Measurements from ENCODE around the gene HOXD12. TPM values are rescaled to one million over a fixed set of nuclear protein-coding genes. Genes with fewer than 3 reads are reported as not detected.
A peak's percentile ranks its signal among the peaks of the same experiment; 100 is the strongest.

The HOXD12 gene
- total RNA-seq, 8 experiments from 2014 or later, result 0.13 to 1.2 (median 0.33) TPM; not detected in 5

GRCh38 chr2:176148751-176149421 lies 49.3 kb downstream of the HOXD12 start:
- ATAC-seq (replicated peaks in 6 of 8), result peak in 2 of 8 experiments; percentile 5 to 11
- in situ Hi-C loops (cut with MboI; ENCODE audit: low pct_unique_long_range_greater_than_20kb in 2 of 9, low sequenced_read_pairs in 9 of 9, unreplicated experiment in 9 of 9), result loop anchor here (10.0 to 25.0 kb wide), 10 partner anchors 306 to 1613 kb away; no protein-coding TSS in a partner anchor
- peak overlapping the region; percentile 30 to 77 for H3K27ac ChIP-seq

GRCh38 chr2:176149481-176149938 lies 49.9 kb downstream of the HOXD12 start:
- H3K27ac ChIP-seq, result peak overlapping the region; percentile 26 to 77
- peak overlapping the region; percentile 26 to 41 (median 39) for H3K4me3 ChIP-seq
- peak in 5 of 8 experiments; percentile 11 to 22 (median 20) for ATAC-seq (replicated peaks in 6 of 8)
- 0 to 98% (median 29%) methylated on average over 6 to 18 of the region's 22 CpGs; no CpG with 5 or more reads in 5 of the 10 experiments for WGBS, 10 experiments
- in situ Hi-C loops (cut with MboI; ENCODE audit: low pct_unique_long_range_greater_than_20kb in 2 of 9, low sequenced_read_pairs in 9 of 9, unreplicated experiment in 9 of 9), result loop anchor here (10.0 to 25.0 kb wide), 10 partner anchors 305 to 1613 kb away; no protein-coding TSS in a partner anchor
- peaks cover 69 to 93% of the 10 kb centered on the region in 2 donors for H3K4me1 ChIP-seq (replicated peaks in 1 of 2)

More at GRCh38 chr2:176148751-176149421, 49.3 kb downstream of the HOXD12 start:
- WGBS, 10 experiments, result 0 to 100% (median 13%) methylated on average over 2 to 10 of the region's 11 CpGs; no CpG with 5 or more reads in 3 of the 10 experiments
- Histone ChIP-seq H3K4me1 (replicated peaks in 1 of 2) (peaks cover 66 to 93% of the 10 kb centered on the region in 2 donors), H3K4me3 (peak overlapping the region; percentile 26 to 41 (median 39))

- in situ Hi-C loops (cut with MboI; ENCODE audit: low pct_unique_long_range_greater_than_20kb in 2 of 9, low sequenced_read_pairs in 9 of 9, unreplicated experiment in 9 of 9), result loop anchor here (10.0 to 25.0 kb wide), 10 partner anchors 305 to 1612 kb away; no protein-coding TSS in a partner anchor
- Histone ChIP-seq H3K27ac (peak overlapping the region; percentile 32 to 77), H3K4me1 (replicated peaks in 1 of 2) (peaks cover 69 to 93% of the 10 kb centered on the region in 2 donors), H3K4me3 (peak overlapping the region; percentile 26 to 41 (median 39))
- no peak for ATAC-seq (replicated peaks in 6 of 8)
- 0 to 98% (median 49%) methylated on average over 3 to 18 of the region's 24 CpGs; no CpG with 5 or more reads in 2 of the 10 experiments for WGBS, 10 experiments
These were observed 50.5 kb downstream of the HOXD12 start for GRCh38 chr2:176149939-176150583.

GRCh38 chr2:176150584-176151441 lies 51.2 kb downstream of the HOXD12 start:
- peaks cover 69 to 93% of the 10 kb centered on the region in 2 donors for H3K4me1 ChIP-seq (replicated peaks in 1 of 2)
- peak overlapping the region; percentile 26 to 41 (median 39) for H3K4me3 ChIP-seq
- ATAC-seq (replicated peaks in 6 of 8), result peak in 4 of 8 experiments; percentile 11 to 18 (median 14)
- 0 to 77% (median 70%) methylated on average over 1 to 3 of the region's 14 CpGs; no CpG with 5 or more reads in 5 of the 10 experiments for WGBS, 10 experiments
- in situ Hi-C loops (cut with MboI; ENCODE audit: low pct_unique_long_range_greater_than_20kb in 2 of 9, low sequenced_read_pairs in 9 of 9, unreplicated experiment in 9 of 9), result no loop called here
- peak overlapping the region; percentile 52 to 77 for H3K27ac ChIP-seq

- Histone ChIP-seq H3K4me1 (replicated peaks in 1 of 2) (peaks cover 67 to 93% of the 10 kb centered on the region in 2 donors), H3K4me3 (peak within 1 kb of the TSS; percentile 26 to 41 (median 39)), H3K27ac (peak within 1 kb of the TSS; percentile 52 to 85)
- ATAC-seq (replicated peaks in 6 of 8), result peak in 7 of 8 experiments; percentile 26 to 60 (median 46)
- in situ Hi-C loops (cut with MboI; ENCODE audit: low pct_unique_long_range_greater_than_20kb in 2 of 9, low sequenced_read_pairs in 9 of 9, unreplicated experiment in 9 of 9), result no loop called here
- 0 to 90% (median 4%) methylated on average over 1 to 10 of the region's 55 CpGs; no CpG with 5 or more reads in 3 of the 10 experiments for WGBS, 10 experiments
These were observed 52.1 kb downstream of the HOXD12 start, which contains the start of gene HOXD4 for GRCh38 chr2:176151442-176152287. Gene HOXD4, plus strand, starts transcription at chr2:176151550. Its CDS starts 84 bp downstream, at chr2:176151634.

Other genes starting within 250 kb of the HOXD12 start
- gene LNPK, start 97.5 kb upstream of the HOXD12 start, total RNA-seq, result 10 to 100 TPM; 12.4 to 51.7 (median 34.9) TPM
- gene EVX2, start 15.8 kb upstream of the HOXD12 start, total RNA-seq, result under 1 TPM in 7 of 8 experiments, not detected in 1; 0.04 to 0.21 (median 0.09) TPM
- gene HOXD13, start 7.1 kb upstream of the HOXD12 start, total RNA-seq, result 1 to 10 TPM in 1 of 8 experiments, under 1 TPM in 5, not detected in 2; 0.05 to 7.1 (median 0.28) TPM
- gene HOXD11, start 7.5 kb downstream of the HOXD12 start, total RNA-seq, result 10 to 100 TPM in 1 of 8 experiments, under 1 TPM in 2, not detected in 5; 0.42 to 38.1 (median 0.52) TPM
- gene HOXD10, start 17.0 kb downstream of the HOXD12 start, total RNA-seq, result 10 to 100 TPM in 1 of 8 experiments, 1 to 10 TPM in 1, under 1 TPM in 4, not detected in 2; 0.11 to 22.3 (median 0.61) TPM
- 10 to 100 TPM in 1 of 8 experiments, 1 to 10 TPM in 7; 2.9 to 11.9 (median 5.7) TPM for gene HOXD9, start 22.9 kb downstream of the HOXD12 start, total RNA-seq
- 10 to 100 TPM; 18.1 to 45.0 (median 28.9) TPM for gene HOXD8, start 29.9 kb downstream of the HOXD12 start, total RNA-seq
- gene HOXD4, start 51.8 kb downstream of the HOXD12 start, total RNA-seq, result 10 to 100 TPM in 7 of 8 experiments, 1 to 10 TPM in 1; 6.6 to 51.2 (median 20.2) TPM
- gene HOXD3, start 57.5 kb downstream of the HOXD12 start, total RNA-seq, result 10 to 100 TPM in 6 of 8 experiments, 1 to 10 TPM in 2; 8.9 to 47.6 (median 22.3) TPM
- 1 to 10 TPM in 7 of 8 experiments, under 1 TPM in 1; 0.43 to 6.2 (median 2.6) TPM for gene HOXD1, start 88.9 kb downstream of the HOXD12 start, total RNA-seq
- gene MTX2, start 169.6 kb downstream of the HOXD12 start, total RNA-seq, result 10 to 100 TPM; 46.0 to 69.5 (median 59.2) TPM